ENCODE measurements around the gene TFF1. TPM values are rescaled to one million over a fixed set of nuclear protein-coding genes. Genes with fewer than 3 reads are reported as not detected.

Gene TFF1
- total RNA-seq, 1 experiment from 2014 or later: not detected

Other genes starting within 250 kb of the TFF1 start
- 2.0 and 6.0 TPM in 2 replicates for gene ABCG1, start 147.4 kb downstream of the TFF1 start, total RNA-seq (2014; rRNA removed; shearing (Covaris generic))
- not detected in 2 replicates for gene TFF3, start 51.1 kb downstream of the TFF1 start, total RNA-seq (2014; rRNA removed; shearing (Covaris generic))
- gene TFF2, start 15.5 kb downstream of the TFF1 start, total RNA-seq (2014; rRNA removed; shearing (Covaris generic)): not detected in 2 replicates
- not detected in 2 replicates for gene TMPRSS3, start 29.5 kb upstream of the TFF1 start, total RNA-seq (2014; rRNA removed; shearing (Covaris generic))
- gene UBASH3A, start 37.4 kb upstream of the TFF1 start, total RNA-seq (2014; rRNA removed; shearing (Covaris generic)): not detected in 2 replicates
- gene RSPH1, start 129.7 kb upstream of the TFF1 start, total RNA-seq (2014; rRNA removed; shearing (Covaris generic)): 0.41 TPM in 1 of 2 replicates, not detected in the other
- gene SLC37A1, start 147.3 kb upstream of the TFF1 start, total RNA-seq (2014; rRNA removed; shearing (Covaris generic)): 0.37 and 0.86 TPM in 2 replicates

Data from G401 (cell line).